ENCODE results near the gene FAM199X. TPM values are rescaled to one million over a fixed set of nuclear protein-coding genes. Genes with fewer than 3 reads are reported as not detected.
A peak's percentile ranks its signal among the peaks of the same experiment; 100 is the strongest.

The FAM199X gene
- total and polyA plus RNA-seq, 9 donors, result 9.0 to 25.8 (median 18.5) TPM

DNA sequence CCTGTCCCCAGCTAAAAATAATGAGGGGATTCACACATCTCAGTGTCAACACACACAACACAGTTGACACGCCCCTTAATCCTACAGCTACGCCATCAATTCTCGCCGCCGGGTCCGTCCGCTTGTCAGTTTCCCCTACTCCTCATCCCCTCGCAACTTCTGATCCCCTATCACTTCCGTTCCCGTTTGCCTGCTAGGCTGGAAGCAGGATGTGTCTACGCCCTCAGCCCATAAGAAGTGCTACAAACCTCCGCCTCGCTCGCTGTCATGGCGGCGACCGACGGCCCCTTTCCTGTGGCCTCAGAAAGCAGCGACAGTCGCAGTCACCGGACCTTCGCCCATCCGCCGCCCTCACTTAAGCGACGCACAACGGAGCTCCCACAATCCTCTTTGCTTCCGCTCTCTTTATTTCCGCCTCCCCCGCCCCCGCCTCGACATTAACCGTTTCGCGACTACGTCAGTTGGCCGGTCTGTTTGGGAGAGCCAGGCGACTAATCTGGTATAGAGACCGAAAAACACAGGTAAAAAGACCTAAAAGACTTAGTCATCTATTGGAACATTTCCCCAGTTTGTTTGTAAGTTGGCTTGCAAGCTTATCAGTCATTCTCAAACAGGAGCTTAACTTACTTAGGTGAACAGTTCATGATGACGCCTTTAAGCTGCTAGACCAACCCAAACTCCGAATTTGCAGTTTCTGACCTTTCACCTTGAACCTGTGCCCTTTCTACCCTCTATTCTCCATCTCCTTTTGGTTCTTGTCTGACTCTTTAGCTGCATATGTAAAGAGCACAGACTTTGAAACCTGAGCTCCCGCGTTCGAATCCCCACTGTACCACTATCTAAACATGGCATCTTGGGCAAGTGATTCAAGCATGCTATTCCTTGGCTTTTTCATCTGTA, 9.4 kb upstream of the FAM199X start, which contains the start of gene SLC25A53:
SLC25A53 (minus strand) TSS at position 380 of the 900 bp plus-strand sequence. CDS start 51,752 bp downstream, outside the sequence.
- peak within 1 kb of the TSS; percentile 42 to 76 for H3K27ac ChIP-seq
- H3K36me3 ChIP-seq, result no peaks in the 10 kb centered on the region
- no peaks in the 10 kb centered on the region for H3K9me3 ChIP-seq
- no peaks in the 10 kb centered on the region for H3K27me3 ChIP-seq
- peak within 1 kb of the TSS; percentile 54 for H3K4me3 ChIP-seq
- DNase-seq, result peak; percentile 64 to 78 (median 72)
- no peaks in the 10 kb centered on the region for H3K4me1 ChIP-seq (ENCODE audit: insufficient read depth)
- intact Hi-C loops (cut with DNase I), result no loop called here
- peak; percentile 43 for TF ChIP-seq POLR2A (IDR thresholded peaks at IDR 0.05)
- TF ChIP-seq EP300 (IDR thresholded peaks at IDR 0.05), result no peak
- TF ChIP-seq, protein P1, sequence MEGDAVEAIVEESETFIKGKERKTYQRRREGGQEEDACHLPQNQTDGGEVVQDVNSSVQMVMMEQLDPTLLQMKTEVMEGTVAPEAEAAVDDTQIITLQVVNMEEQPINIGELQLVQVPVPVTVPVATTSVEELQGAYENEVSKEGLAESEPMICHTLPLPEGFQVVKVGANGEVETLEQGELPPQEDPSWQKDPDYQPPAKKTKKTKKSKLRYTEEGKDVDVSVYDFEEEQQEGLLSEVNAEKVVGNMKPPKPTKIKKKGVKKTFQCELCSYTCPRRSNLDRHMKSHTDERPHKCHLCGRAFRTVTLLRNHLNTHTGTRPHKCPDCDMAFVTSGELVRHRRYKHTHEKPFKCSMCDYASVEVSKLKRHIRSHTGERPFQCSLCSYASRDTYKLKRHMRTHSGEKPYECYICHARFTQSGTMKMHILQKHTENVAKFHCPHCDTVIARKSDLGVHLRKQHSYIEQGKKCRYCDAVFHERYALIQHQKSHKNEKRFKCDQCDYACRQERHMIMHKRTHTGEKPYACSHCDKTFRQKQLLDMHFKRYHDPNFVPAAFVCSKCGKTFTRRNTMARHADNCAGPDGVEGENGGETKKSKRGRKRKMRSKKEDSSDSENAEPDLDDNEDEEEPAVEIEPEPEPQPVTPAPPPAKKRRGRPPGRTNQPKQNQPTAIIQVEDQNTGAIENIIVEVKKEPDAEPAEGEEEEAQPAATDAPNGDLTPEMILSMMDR (IDR thresholded peaks at IDR 0.05), result peak in 1 of 3 donors; percentile 20
- 32 to 53% (median 50%) methylated on average over 44 of the region's 44 CpGs for WGBS, 3 donors

GRCh38 chrX:104166735-104167436, 633 bp downstream of the FAM199X start:
- no peaks in the 10 kb centered on the region for H3K27me3 ChIP-seq
- intact Hi-C loops (cut with DNase I), result no loop called here

DNA sequence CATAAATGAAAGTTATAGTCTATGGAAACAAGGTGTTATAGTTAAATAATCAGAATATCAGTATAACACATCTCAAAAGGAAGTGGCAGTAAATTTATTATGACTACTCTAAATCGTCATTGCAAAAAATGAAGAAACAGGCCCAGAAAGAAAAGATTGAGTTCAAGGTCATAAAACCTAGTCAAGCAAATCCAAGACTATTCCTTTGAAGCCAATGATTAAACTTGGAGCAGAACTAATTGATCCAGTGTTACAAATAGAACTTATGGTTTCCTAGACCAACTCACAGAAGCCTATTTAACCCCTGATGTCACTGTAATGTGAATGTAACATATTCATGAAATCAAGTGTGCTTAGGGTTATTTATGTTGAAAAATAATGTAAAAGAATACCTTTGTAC, 1.9 kb downstream of the FAM199X start:
- TF ChIP-seq, protein P1 (IDR thresholded peaks at IDR 0.05), result no peak
- no peak for TF ChIP-seq EP300 (IDR thresholded peaks at IDR 0.05)
- no peak for TF ChIP-seq POLR2A (IDR thresholded peaks at IDR 0.05)
- Histone ChIP-seq H3K36me3 (no peaks in the 10 kb centered on the region), H3K27me3 (no peaks in the 10 kb centered on the region), H3K4me3 (no peak overlapping the region), H3K27ac (no peak overlapping the region), H3K9me3 (no peaks in the 10 kb centered on the region), H3K4me1 (ENCODE audit: insufficient read depth) (peaks cover 1% of the 10 kb centered on the region)
- 16 to 31% (median 19%) methylated on average over 1 of the region's 1 CpG for WGBS, 3 donors
- DNase-seq, result no peak
- intact Hi-C loops (cut with DNase I), result no loop called here

More at GRCh38 chrX:104166735-104167436, 633 bp downstream of the FAM199X start:
- TF ChIP-seq, protein P1 (IDR thresholded peaks at IDR 0.05), result no peak
- TF ChIP-seq EP300 (IDR thresholded peaks at IDR 0.05) (no peak), POLR2A (IDR thresholded peaks at IDR 0.05) (no peak)
- H3K27ac ChIP-seq, result peak overlapping the region; percentile 42 to 76
- 31 to 38% (median 35%) methylated on average over 33 to 37 of the region's 37 CpGs for WGBS, 3 donors
- no peaks in the 10 kb centered on the region for H3K36me3 ChIP-seq
- peaks cover 1% of the 10 kb centered on the region for H3K4me1 ChIP-seq (ENCODE audit: insufficient read depth)
- DNase-seq, result peak in 1 of 5 donors; percentile 45
- no peaks in the 10 kb centered on the region for H3K9me3 ChIP-seq
- peak overlapping the region; percentile 68 for H3K4me3 ChIP-seq

DNA sequence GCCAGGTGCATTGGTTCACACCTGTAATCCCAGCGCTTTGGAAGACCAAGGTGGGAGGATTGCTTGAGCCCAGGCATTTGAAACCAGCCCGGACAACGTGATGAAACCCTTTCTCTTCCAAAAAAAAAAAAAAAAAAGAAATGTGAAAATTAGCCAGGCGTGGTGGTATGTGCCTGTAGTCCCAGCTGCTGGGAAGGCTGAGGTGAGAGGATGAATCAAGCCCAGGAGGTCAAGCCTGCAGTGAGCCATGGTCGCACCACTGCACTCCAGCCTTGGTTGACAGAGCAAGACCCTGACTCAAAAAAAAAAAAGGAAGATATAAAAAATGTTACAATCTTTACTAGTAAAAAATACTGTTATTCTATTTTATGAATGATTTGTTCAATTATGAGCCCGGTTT, 5.9 kb downstream of the FAM199X start:
- no peak overlapping the region for H3K27ac ChIP-seq
- H3K36me3 ChIP-seq, result no peaks in the 10 kb centered on the region
- intact Hi-C loops (cut with DNase I), result loop anchor here in 1 of 4 donors (5.0 kb wide), 1 partner anchor 1980 kb away; no protein-coding TSS in a partner anchor
- H3K27me3 ChIP-seq, result no peaks in the 10 kb centered on the region
- peaks cover 1% of the 10 kb centered on the region for H3K4me1 ChIP-seq (ENCODE audit: insufficient read depth)
- no peak for DNase-seq
- no peaks in the 10 kb centered on the region for H3K9me3 ChIP-seq
- TF ChIP-seq, protein P1 (IDR thresholded peaks at IDR 0.05), result no peak
- no peak for TF ChIP-seq POLR2A (IDR thresholded peaks at IDR 0.05)
- no peak for TF ChIP-seq EP300 (IDR thresholded peaks at IDR 0.05)
- 53 to 58% (median 57%) methylated on average over 6 of the region's 6 CpGs for WGBS, 3 donors
- no peak overlapping the region for H3K4me3 ChIP-seq
